H1 (cell line): ENCODE results near the gene UMAD1. TPM values are rescaled to one million over a fixed set of nuclear protein-coding genes. Genes with fewer than 3 reads are reported as not detected.

Source experiments
- CTBP2 ChIP-seq: IDR thresholded peaks from 2 replicates; pipeline ENCODE4 v1.7.0; 2011; ENCODE audit warnings: borderline replicate concordance, mild to moderate bottlenecking, moderate library complexity, mixed read lengths, low read length; ENCODE audit not compliant: insufficient read depth, insufficient read length
- polyA plus RNA-seq, 7 experiments: library from polyadenylated mRNA; depleted of rRNA in 3 of 7; stranded (reverse) in 5 of 7; unstranded in 2 of 7; fragments of >200 nt in 5 of 7; fragments of 200-250 nt in 2 of 7; gene quantifications; 1 replicate in 5 of 7; 2 replicates in 1 of 7; 4 replicates in 1 of 7; pipeline versions ENCODE4 v1.2.1 to v1.2.3, GENCODE V29; 2011 to 2013; ENCODE audit warnings: missing spikeins in 2 of 7, mixed read lengths in 2 of 7
- total RNA-seq: library from RNA; stranded (reverse); fragmentation: NEBNext Ultra II Directional; extraction: Animal tissue kit (Norgen Biotek cat#: 25700); gene quantifications from 2 replicates; pipeline ENCODE4 v1.2.1, GENCODE V29; 2021

UMAD1 gene
- total and polyA plus RNA-seq, 2 of the 8 experiments (the other 6 are each of a cell fraction or from before 2014, with no cell fraction given): 10.4 to 12.3 TPM

- TF ChIP-seq CTBP2: no peak
These were observed 266.8 kb downstream of the UMAD1 start (continued) for GRCh38 chr7:7907306-7907705.
